Measurements from ENCODE around the gene USP30.
A peak's percentile ranks its signal among the peaks of the same experiment; 100 is the strongest.
"Not testable (repeated sequence)": the region's sequence is repeated elsewhere in the genome, so short reads cannot be mapped to it uniquely, and the experiment has no call there.

USP30 gene

GRCh38 chr12:109053382-109054123 lies 1.2 kb downstream of the USP30 start:
- DNase-seq: peak; percentile 26

DNA sequence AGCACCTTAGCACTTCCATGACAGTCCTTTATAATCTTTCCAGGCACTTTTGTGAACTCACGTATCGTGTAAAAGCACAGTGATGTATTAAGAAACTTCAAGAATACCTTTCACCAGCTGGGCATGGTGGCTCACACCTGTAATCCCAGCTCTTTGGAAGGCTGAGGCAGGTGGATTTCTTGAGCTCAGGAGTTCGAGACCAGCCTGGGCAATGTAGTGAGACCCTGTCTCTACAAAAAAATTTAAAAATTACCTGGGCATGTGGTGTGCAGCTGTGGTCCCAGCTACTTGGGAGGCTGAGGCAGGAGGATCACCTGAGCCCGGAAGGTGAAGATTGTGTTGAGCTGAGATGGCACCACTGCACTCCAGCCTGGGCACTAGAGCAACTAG lies 1.7 kb downstream of the USP30 start:
- DNase-seq: not testable (repeated sequence)

- DNase-seq: no peak
Measured at GRCh38 chr12:109054520-109054919, 2.1 kb downstream of the USP30 start.

DNA sequence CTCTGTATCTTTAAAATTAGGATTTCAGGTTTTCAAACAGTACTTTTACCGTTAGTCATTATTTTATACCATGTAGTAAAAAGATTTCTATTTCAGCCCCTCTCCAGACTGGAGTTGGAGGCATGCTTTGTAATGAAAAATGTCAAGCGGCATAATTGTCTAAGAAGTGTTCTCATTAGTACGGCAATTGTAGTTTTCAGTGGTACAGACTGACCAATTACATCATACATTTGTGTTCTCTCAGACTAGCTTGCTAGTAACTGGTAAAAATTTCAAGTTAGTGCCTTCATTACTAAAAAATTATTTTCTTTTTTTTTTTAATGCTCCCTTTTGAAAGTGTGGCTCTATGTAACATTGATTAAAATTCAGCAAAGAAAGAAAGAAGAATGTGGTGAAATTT lies 4.5 kb downstream of the USP30 start:
- DNase-seq: no peak

DNA sequence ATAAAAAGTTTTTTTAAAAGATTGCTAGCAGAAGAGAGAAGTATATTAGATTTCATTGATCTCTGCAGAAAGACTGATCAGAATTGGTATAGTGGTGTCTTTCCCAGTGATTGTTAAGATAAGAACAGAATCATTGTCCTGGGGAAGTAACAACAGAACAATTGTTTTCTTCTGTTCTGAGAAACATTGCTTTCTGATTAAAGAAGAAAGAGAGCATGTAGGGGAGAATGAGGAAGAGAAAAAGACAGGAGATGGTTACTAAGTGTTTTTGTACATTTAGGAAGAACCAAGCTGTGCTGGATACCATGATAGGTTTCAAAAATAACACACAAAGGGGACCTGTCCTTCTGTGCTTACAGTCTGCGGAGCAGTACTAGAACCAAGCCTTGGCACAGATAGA lies 5.0 kb downstream of the USP30 start:
- no peak for DNase-seq

- DNase-seq: no peak
Measured at GRCh38 chr12:109058773-109059172, 6.4 kb downstream of the USP30 start.

DNA sequence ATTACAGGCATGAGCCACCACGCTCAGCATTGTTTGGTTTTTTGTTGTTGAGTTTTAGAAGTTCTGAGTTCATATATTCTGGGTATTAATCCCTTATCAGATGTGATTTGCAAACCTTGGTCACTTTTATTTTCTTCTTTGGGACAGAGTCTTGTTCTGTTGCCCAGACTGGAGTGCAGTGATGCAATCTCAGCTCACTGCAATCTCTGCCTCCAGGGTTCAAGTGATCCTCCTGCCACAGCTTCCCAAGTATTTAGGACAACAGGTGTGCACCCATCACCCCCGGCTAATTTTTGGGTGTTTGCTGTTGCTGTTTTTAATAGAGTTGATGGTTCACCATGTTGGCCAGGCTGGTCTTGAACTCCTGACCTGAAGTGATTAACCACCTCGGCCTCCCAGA lies 11.8 kb downstream of the USP30 start:
- DNase-seq: no peak

DNA sequence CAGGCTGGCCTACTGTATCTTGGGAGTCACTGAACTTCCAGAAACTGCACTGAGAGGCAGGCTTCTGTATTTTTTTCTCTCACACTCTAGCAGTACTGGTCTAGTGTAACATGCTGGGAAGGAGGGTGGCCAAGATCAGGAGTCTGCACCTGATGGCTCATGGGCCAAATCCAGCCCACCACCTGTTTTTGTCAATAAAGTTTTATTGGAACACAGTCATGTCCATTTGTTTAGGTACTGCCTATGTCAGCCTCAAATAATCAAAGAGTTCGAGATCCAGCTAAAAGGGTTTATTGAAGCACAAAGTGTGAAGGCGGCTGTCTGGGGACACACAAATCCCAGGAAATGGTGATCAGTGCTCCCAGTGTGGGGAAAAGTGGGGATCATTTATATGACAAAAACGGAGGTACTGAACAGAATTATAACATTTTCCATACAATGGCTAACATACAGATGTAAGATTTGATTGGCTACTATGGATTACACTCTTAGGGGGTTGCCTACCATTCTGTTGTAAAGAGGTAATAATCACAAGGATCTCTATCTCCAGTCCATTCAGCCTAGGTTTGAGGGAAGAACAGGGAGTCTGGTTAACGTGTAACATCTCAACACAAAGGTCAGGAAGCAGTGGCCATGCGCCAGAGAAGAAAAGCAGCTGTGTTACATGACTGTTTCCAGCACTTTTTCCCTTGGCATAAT lies 12.9 kb downstream of the USP30 start:
- DNase-seq: no peak

DNA sequence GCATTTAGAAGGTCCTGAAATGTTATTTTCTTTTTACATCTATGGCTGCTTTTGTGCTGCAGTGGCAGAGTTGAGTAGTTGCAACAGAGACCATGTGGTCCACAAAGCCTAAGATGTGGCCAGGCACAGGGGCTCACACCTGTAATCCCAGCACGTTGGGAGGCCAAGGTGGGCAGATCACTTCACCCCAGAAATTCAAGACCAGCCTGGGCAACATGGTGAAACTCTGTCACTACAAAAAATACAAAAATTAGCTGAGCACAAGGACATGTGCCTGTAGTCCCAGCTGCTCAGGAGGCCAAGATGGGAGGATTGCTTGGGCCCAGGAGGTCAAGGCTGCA lies 13.4 kb downstream of the USP30 start:
- no peak for DNase-seq

- DNase-seq: no peak
Measured at GRCh38 chr12:109069307-109070271, 17.2 kb downstream of the USP30 start.

GRCh38 chr12:109074866-109075265 lies 22.5 kb downstream of the USP30 start:
- no peak for DNase-seq

DNA sequence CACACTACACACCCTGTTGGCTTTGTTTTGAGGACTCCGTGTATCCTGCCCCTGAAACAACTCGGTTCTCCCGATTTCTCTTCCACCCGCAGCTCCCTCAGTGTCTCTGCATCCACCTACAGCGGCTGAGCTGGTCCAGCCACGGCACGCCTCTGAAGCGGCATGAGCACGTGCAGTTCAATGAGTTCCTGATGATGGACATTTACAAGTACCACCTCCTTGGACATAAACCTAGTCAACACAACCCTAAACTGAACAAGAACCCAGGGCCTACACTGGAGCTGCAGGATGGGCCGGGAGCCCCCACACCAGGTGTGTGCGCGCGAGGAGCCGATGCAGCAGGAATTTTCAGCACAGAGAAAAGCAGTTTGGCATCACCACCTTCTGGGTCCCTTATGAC lies 30.4 kb downstream of the USP30 start:
- no peak for DNase-seq

DNA sequence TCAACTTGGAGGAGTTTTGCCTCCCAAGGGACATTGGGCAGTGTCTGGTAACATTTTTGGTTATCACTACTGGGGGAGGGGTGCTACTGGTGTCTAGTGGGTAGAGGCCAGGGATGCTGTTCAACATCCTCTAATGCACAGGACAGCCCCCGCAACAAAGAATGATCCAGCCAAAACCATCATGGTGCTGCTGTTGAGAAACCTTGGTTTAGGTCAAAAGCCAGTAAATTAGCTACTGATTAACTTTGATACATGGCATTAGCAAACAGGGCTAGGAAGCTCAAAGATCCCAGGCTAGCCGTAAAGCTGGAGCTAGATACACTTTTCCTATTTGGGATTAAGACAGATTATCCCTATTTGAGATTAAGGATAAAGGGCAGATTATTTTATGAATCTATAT lies 32.0 kb downstream of the USP30 start:
- DNase-seq: no peak

GRCh38 chr12:109085590-109085989 lies 33.2 kb downstream of the USP30 start:
- no peak for DNase-seq

DNA sequence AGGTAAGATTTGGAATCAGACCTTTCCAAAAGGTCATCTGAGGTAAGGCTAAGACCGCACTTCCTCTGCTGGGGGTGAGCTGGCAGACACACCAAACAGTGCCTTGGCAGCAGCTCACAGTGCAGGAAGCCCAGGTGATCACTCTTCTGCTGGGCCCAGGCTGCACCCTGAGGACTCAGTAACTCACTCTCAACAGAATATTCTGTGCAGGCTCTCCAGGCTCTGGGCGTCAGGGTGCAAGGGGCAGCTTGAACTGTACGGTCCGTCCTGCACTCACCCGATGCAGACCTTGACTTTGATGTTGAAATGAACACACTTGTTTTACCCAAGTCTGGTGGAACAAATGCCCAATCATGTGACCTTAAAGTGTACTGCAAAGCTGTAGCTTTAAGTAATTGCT lies 34.9 kb downstream of the USP30 start:
- no peak for DNase-seq

DNA sequence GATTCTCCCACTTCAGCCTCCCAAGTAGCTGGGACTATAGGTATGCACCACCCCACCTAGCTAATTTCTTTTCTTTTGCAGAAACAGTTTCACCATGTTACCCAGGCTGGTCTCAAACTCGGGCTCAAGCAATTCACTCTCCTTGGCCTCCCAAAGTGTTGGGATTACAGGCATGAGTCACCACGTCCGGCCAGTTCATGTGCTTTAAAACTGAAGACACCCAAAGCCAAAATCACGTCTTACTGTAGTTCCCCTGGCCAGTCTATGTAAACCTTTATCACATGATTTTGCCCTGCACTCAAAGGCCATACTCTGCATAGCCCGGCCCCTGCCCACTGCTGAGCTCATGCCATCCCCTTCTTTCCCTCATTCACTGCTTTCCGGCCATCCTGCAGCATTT lies 36.4 kb downstream of the USP30 start:
- DNase-seq: no peak

GRCh38 chr12:109089683-109090082 lies 37.3 kb downstream of the USP30 start:
- no peak for DNase-seq

DNA sequence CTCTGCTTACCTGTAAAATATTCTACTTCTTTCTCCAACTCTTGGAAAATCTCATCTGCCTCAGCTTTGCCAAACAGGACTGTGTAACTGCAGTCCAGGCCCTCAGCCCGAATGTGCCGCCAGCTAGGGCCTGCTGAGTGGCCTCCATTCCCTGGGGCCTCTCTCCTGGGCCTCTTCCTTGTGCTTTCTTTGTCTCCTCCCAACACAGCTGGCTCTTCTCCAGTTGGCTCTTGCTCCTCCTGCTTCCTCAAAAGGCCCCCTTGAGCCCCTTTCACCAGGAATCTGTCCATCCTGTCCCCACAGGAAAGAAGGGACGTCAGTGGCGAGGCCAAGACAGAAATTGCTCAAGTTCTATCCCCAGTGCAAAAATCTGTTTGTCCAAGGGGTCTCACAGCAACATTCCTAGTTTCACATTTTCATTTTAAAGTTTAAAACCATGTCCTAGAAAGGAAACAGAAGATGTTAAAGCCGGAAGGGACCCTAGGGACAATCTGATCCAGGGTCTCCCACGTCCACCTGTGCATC lies 40.2 kb downstream of the USP30 start:
- DNase-seq: no peak

DNA sequence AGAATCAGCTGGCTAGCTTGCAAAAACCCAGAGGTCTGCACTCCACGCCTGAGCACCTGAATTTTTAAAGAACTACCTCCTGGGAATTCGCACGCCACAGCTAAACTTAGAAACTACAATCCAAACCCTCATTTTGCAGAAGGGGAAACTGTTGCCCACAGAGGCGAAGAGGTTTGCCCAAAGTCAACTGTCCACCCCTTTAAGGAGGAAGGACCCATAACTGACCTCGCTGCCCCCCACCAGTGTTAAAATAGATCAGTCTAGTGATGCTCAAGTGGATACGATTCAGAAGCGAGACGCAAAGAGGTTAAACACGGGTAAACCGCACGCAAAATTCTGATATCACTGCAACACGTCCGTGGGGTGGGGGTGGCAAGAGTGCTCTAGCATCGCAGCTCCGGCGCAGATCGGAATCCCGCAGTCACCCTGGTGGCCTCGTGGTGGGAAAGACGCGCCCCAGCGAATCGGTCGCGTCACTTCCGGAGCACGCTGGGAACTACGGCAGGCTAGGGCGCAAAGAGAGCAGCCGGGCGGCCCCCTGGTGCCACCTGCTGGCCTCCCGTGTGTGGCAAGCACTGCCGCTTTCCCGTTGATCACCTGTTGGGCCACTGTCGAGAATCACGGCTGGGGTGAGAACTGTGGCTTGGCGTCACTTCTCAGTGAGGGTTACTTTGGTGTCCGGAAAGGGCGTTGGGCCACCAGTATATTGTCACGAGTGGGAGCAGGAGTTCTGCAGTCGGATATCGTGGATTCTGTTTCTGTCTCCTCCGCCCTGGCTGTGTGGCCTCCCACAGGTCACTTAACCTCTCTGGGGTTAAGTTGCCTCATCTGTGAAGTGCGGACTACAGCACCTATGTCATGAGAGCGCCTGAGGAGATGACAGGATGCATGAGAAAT lies 40.9 kb downstream of the USP30 start, which contains the start of gene ALKBH2:
ALKBH2 (minus strand) TSS at position 451 of the 897 bp plus-strand sequence. CDS start 686 bp downstream, outside the sequence.
- peak; percentile 95 for DNase-seq

DNA sequence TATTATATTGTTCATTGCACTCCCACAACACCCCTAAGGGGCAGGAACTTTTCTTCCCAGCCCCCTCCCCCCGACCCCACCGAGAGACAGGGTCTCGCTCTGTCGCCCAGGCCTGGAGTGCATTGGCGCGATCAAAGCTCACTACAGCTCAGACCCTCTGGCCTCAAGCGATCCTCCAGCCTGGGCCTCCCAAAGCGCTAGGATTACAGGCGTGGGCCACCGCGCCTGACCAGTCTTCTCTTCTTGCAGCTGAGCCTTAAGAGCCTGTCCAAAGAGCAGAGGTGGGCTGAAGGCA lies 44.7 kb downstream of the USP30 start:
- DNase-seq: no peak

- DNase-seq: peak; percentile 98
Measured at GRCh38 chr12:109097435-109098182, 45.2 kb downstream of the USP30 start, which contains the start of gene UNG. Gene UNG, plus strand, starts transcription at chr12:109097597. Its CDS starts 83 bp downstream, at chr12:109097680.

All from activated naive CD4-positive, alpha-beta T cell treated with anti-CD3 and anti-CD28 coated beads, Interleukin-2, amount 50 U/mL, for 16 hours (primary cell).